ENCODE data around the gene PDE3A.

Gene PDE3A

GRCh38 chr12:20503858-20504257 lies 135.5 kb downstream of the PDE3A start:
- H3K36me3 ChIP-seq (ENCODE audit: insufficient read depth, low read length), result no peaks in the 10 kb centered on the region
- H3K9me3 ChIP-seq (ENCODE audit: low read depth, low read length), result no peaks in the 10 kb centered on the region
- no peak for TF ChIP-seq POLR2AphosphoS5 (IDR thresholded peaks at IDR 0.05; ENCODE audit: borderline replicate concordance, low read depth, low read length)
- TF ChIP-seq FOXP2 (optimal IDR thresholded peaks at IDR 0.05; ENCODE audit: control extremely low read depth, extremely low read length, insufficient read depth), result no peak
- TF ChIP-seq EZH2 (IDR thresholded peaks at IDR 0.05), result no peak
- no peak overlapping the region for H3K27ac ChIP-seq
- no peak overlapping the region for H3K9ac ChIP-seq (ENCODE audit: insufficient read length)
- no peak overlapping the region for H3K4me3 ChIP-seq
- DNase-seq (ENCODE audit: low read depth, low spot score), result no peak

GRCh38 chr12:20505056-20505455 lies 136.7 kb downstream of the PDE3A start:
- H3K9me3 ChIP-seq (ENCODE audit: low read depth, low read length), result no peaks in the 10 kb centered on the region
- DNase-seq (ENCODE audit: low read depth, low spot score), result no peak
- H3K4me3 ChIP-seq, result no peak overlapping the region
- no peak overlapping the region for H3K9ac ChIP-seq (ENCODE audit: insufficient read length)
- no peaks in the 10 kb centered on the region for H3K36me3 ChIP-seq (ENCODE audit: insufficient read depth, low read length)
- no peak for TF ChIP-seq EZH2 (IDR thresholded peaks at IDR 0.05)
- no peak for TF ChIP-seq FOXP2 (optimal IDR thresholded peaks at IDR 0.05; ENCODE audit: control extremely low read depth, extremely low read length, insufficient read depth)
- no peak for TF ChIP-seq POLR2AphosphoS5 (IDR thresholded peaks at IDR 0.05; ENCODE audit: borderline replicate concordance, low read depth, low read length)
- no peak overlapping the region for H3K27ac ChIP-seq

DNA sequence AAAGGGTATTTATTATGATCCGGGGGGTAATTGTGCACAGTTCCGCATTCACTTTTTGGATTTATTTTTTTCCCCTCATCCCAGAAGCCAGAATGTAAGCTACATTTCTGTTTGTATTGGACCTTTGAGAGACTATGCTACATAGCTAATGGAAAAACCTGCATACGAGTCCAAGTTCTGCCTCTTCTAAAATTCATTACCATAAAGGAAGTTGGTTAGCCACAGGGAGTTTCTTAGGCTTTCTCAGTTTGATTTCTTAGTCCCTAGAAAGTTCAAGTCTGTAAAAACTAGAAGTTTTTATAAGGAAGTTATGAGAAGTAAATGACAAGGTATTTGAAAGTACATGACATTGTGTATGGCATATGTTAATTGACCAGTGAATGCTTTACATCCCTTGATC lies 138.7 kb downstream of the PDE3A start:
- Histone ChIP-seq H3K27ac (no peak overlapping the region), H3K9ac (ENCODE audit: insufficient read length) (no peak overlapping the region), H3K4me3 (no peak overlapping the region), H3K9me3 (ENCODE audit: low read depth, low read length) (no peaks in the 10 kb centered on the region), H3K36me3 (ENCODE audit: insufficient read depth, low read length) (no peaks in the 10 kb centered on the region)
- no peak for DNase-seq (ENCODE audit: low read depth, low spot score)
- TF ChIP-seq FOXP2 (optimal IDR thresholded peaks at IDR 0.05; ENCODE audit: control extremely low read depth, extremely low read length, insufficient read depth) (no peak), EZH2 (IDR thresholded peaks at IDR 0.05) (no peak), POLR2AphosphoS5 (IDR thresholded peaks at IDR 0.05; ENCODE audit: borderline replicate concordance, low read depth, low read length) (no peak)

DNA sequence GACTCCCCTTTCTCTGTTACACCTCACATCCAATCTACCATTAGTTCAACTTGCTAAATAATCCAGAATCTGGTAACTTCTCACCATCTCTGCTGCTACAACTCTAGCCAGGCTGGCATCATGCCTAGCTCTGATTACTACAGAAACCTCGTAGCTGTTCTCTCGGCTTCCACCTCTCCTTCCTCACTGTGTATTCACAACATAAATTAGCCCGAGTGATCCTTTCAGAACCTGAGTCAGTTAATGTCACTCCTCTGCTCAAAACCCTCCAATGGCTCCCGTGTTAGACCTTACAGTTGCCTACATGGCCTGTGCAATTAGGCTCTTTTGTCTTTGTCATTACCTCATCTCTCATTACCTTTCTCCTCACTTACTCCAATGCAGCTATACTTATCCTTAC lies 139.4 kb downstream of the PDE3A start:
- Histone ChIP-seq H3K9ac (ENCODE audit: insufficient read length) (no peak overlapping the region), H3K4me3 (no peak overlapping the region), H3K9me3 (ENCODE audit: low read depth, low read length) (no peaks in the 10 kb centered on the region), H3K36me3 (ENCODE audit: insufficient read depth, low read length) (no peaks in the 10 kb centered on the region), H3K27ac (no peak overlapping the region)
- no peak for DNase-seq (ENCODE audit: low read depth, low spot score)
- TF ChIP-seq EZH2 (IDR thresholded peaks at IDR 0.05) (no peak), FOXP2 (optimal IDR thresholded peaks at IDR 0.05; ENCODE audit: control extremely low read depth, extremely low read length, insufficient read depth) (no peak), POLR2AphosphoS5 (IDR thresholded peaks at IDR 0.05; ENCODE audit: borderline replicate concordance, low read depth, low read length) (no peak)

DNA sequence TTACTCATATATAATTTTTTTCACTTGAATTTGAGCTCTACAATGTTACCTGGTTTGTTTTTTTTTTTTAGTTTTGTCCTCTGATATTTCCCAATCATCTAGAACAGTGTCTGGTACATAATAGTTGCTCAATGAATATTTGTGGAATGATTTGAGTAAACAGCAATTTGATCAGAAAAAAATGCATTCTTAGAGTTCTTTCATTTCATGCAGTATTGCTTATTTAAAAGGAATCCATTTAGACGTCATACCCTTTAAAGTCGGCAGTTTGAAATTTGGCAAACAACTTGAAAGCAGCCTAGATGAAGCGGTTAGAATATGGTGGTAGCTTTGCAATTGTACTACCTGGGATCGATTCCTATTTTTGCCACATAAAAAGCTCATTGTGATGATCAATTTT lies 140.0 kb downstream of the PDE3A start:
- no peak for DNase-seq (ENCODE audit: low read depth, low spot score)
- H3K4me3 ChIP-seq, result no peak overlapping the region
- no peak overlapping the region for H3K9ac ChIP-seq (ENCODE audit: insufficient read length)

DNA sequence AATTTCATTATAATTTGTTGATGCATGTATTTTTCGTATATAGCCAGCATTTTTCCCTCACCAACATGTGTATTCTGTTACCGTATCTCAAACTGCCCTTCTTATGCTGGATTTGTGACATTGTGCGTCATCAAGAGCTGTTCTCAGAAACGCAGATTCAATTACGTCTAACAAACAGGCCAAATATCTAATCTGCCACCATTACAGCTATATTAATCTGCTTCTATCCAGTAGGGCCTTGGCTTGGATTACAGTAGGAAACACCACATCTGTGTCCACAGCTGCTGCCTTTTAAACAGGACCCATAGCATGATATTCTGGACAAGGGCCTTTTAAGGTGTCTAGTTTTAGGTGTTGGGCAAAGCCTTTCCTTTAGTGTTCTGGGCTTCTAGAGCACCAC lies 140.6 kb downstream of the PDE3A start:
- Histone ChIP-seq H3K9me3 (ENCODE audit: low read depth, low read length) (no peaks in the 10 kb centered on the region), H3K9ac (ENCODE audit: insufficient read length) (no peak overlapping the region), H3K36me3 (ENCODE audit: insufficient read depth, low read length) (no peaks in the 10 kb centered on the region), H3K4me3 (no peak overlapping the region), H3K27ac (no peak overlapping the region)
- DNase-seq (ENCODE audit: low read depth, low spot score), result no peak
- TF ChIP-seq FOXP2 (optimal IDR thresholded peaks at IDR 0.05; ENCODE audit: control extremely low read depth, extremely low read length, insufficient read depth) (no peak), EZH2 (IDR thresholded peaks at IDR 0.05) (no peak), POLR2AphosphoS5 (IDR thresholded peaks at IDR 0.05; ENCODE audit: borderline replicate concordance, low read depth, low read length) (no peak)

More for the DNA sequence above, 140.0 kb downstream of the PDE3A start:
- Histone ChIP-seq H3K36me3 (ENCODE audit: insufficient read depth, low read length) (no peaks in the 10 kb centered on the region), H3K9me3 (ENCODE audit: low read depth, low read length) (no peaks in the 10 kb centered on the region), H3K27ac (no peak overlapping the region)
- TF ChIP-seq POLR2AphosphoS5 (IDR thresholded peaks at IDR 0.05; ENCODE audit: borderline replicate concordance, low read depth, low read length), result no peak
- no peak for TF ChIP-seq EZH2 (IDR thresholded peaks at IDR 0.05)
- TF ChIP-seq FOXP2 (optimal IDR thresholded peaks at IDR 0.05; ENCODE audit: control extremely low read depth, extremely low read length, insufficient read depth), result no peak

DNA sequence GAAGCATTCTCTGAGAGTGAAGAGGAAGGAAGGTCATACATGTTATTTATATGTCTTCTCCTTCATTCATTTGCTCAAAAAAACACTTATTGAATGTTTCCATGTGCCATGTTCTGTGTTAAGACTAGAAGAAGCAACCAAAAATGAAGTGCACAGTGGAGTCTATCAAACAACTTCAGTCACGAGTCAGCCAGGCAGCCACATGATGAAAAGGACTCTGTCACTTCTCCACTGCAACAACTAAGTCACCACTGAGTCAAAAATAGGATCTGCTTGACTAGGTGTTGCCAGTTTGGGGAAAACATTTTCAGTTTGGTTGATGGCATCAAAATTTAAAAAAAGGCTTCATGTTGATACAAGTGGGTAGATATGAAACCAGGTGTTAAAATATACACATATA lies 142.5 kb downstream of the PDE3A start:
- H3K4me3 ChIP-seq, result no peak overlapping the region
- TF ChIP-seq FOXP2 (optimal IDR thresholded peaks at IDR 0.05; ENCODE audit: control extremely low read depth, extremely low read length, insufficient read depth) (no peak), EZH2 (IDR thresholded peaks at IDR 0.05) (no peak), POLR2AphosphoS5 (IDR thresholded peaks at IDR 0.05; ENCODE audit: borderline replicate concordance, low read depth, low read length) (no peak)
- H3K36me3 ChIP-seq (ENCODE audit: insufficient read depth, low read length), result no peaks in the 10 kb centered on the region
- no peaks in the 10 kb centered on the region for H3K9me3 ChIP-seq (ENCODE audit: low read depth, low read length)
- DNase-seq (ENCODE audit: low read depth, low spot score), result no peak
- no peak overlapping the region for H3K9ac ChIP-seq (ENCODE audit: insufficient read length)
- H3K27ac ChIP-seq, result no peak overlapping the region

DNA sequence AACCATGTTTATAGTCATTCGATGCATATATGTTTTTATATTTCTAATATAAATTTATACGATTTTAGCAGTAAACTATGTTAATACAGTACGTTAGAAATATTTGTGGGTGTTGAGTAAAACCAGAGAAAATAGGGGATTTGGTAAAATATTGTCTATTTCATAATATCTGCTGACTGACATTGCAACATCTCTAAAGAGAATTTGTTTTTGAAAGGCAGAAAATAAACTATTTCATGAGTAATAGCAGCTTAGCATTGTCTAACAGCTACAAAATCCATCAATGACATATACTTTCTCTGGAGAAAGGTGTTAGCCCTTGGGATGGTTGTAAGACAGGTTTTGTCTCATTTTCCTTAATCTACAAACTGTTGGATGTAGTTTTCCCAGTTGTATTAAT lies 144.9 kb downstream of the PDE3A start:
- H3K27ac ChIP-seq, result no peak overlapping the region
- H3K36me3 ChIP-seq (ENCODE audit: insufficient read depth, low read length), result no peaks in the 10 kb centered on the region
- H3K9ac ChIP-seq (ENCODE audit: insufficient read length), result no peak overlapping the region
- H3K4me3 ChIP-seq, result no peak overlapping the region
- H3K9me3 ChIP-seq (ENCODE audit: low read depth, low read length), result no peaks in the 10 kb centered on the region
- TF ChIP-seq EZH2 (IDR thresholded peaks at IDR 0.05) (no peak), POLR2AphosphoS5 (IDR thresholded peaks at IDR 0.05; ENCODE audit: borderline replicate concordance, low read depth, low read length) (no peak), FOXP2 (optimal IDR thresholded peaks at IDR 0.05; ENCODE audit: control extremely low read depth, extremely low read length, insufficient read depth) (no peak)
- DNase-seq (ENCODE audit: low read depth, low spot score), result no peak

GRCh38 chr12:20514598-20514997 lies 146.3 kb downstream of the PDE3A start:
- DNase-seq (ENCODE audit: low read depth, low spot score), result no peak
- TF ChIP-seq FOXP2 (optimal IDR thresholded peaks at IDR 0.05; ENCODE audit: control extremely low read depth, extremely low read length, insufficient read depth) (no peak), EZH2 (IDR thresholded peaks at IDR 0.05) (no peak), POLR2AphosphoS5 (IDR thresholded peaks at IDR 0.05; ENCODE audit: borderline replicate concordance, low read depth, low read length) (no peak)

More at GRCh38 chr12:20514598-20514997, 146.3 kb downstream of the PDE3A start:
- Histone ChIP-seq H3K27ac (no peak overlapping the region), H3K4me3 (no peak overlapping the region), H3K36me3 (ENCODE audit: insufficient read depth, low read length) (no peaks in the 10 kb centered on the region), H3K9me3 (ENCODE audit: low read depth, low read length) (no peaks in the 10 kb centered on the region), H3K9ac (ENCODE audit: insufficient read length) (no peak overlapping the region)

Measured in SK-N-MC (cell line).